H9 (cell line): ENCODE measurements around the gene FAM3D. TPM values are rescaled to one million over a fixed set of nuclear protein-coding genes. Genes with fewer than 3 reads are reported as not detected.

Experiments
- DNase-seq: peaks from one replicate; pipeline ENCODE4 v3.0.0-alpha.2; 2017
- H2AFZ ChIP-seq: one replicate; pipeline ENCODE4 v1.6.1; 2013; ENCODE audit warnings: mild to moderate bottlenecking, low read length, control low read depth, moderate library complexity
- H2AK5ac ChIP-seq: 2 replicates; pipeline ENCODE4 v1.6.1; 2013; ENCODE audit warnings: low read length, control low read depth, mixed read lengths; ENCODE audit not compliant: insufficient read length
- H2BK120ac ChIP-seq: one replicate; pipeline ENCODE4 v1.6.1; 2013; ENCODE audit warnings: low read depth, mild to moderate bottlenecking, low read length, control low read depth, inconsistent platforms; ENCODE audit not compliant: poor library complexity, severe bottlenecking
- H2BK12ac ChIP-seq: 2 replicates; pipeline ENCODE4 v1.6.1; 2013; ENCODE audit warnings: low read length, control low read depth, mixed read lengths, low read depth; ENCODE audit not compliant: insufficient read length
- H2BK15ac ChIP-seq: 2 replicates; pipeline ENCODE4 v1.6.1; 2013; ENCODE audit warnings: low read depth, low read length, control low read depth
- H2BK20ac ChIP-seq: one replicate; pipeline ENCODE4 v1.6.1; 2013; ENCODE audit warnings: low read depth, mild to moderate bottlenecking, low read length, control low read depth, inconsistent platforms; ENCODE audit not compliant: poor library complexity, severe bottlenecking
- H2BK5ac ChIP-seq: 2 replicates; pipeline ENCODE4 v1.6.1; 2013; ENCODE audit warnings: low read length, control low read depth, mixed read lengths; ENCODE audit not compliant: insufficient read length
- H3K14ac ChIP-seq: 2 replicates; pipeline ENCODE4 v1.6.1; 2013; ENCODE audit warnings: low read length, control low read depth; ENCODE audit not compliant: insufficient read depth
- H3K18ac ChIP-seq: 2 replicates; pipeline ENCODE4 v1.6.1; 2013; ENCODE audit warnings: low read depth, mild to moderate bottlenecking, mixed read lengths, low read length, control low read depth; ENCODE audit not compliant: insufficient read length
- H3K23ac ChIP-seq: 2 replicates; pipeline ENCODE4 v1.6.1; 2013; ENCODE audit warnings: low read length, control low read depth, mixed read lengths, low read depth; ENCODE audit not compliant: insufficient read length
- H3K23me2 ChIP-seq: 2 replicates; pipeline ENCODE4 v1.6.1; 2013; ENCODE audit warnings: low read depth, mild to moderate bottlenecking, mixed read lengths, low read length, control low read depth; ENCODE audit not compliant: insufficient read length, poor library complexity, severe bottlenecking
- H3K27ac ChIP-seq: 2 replicates; pipeline ENCODE4 v1.5.1; 2013; ENCODE audit warnings: low read length, control low read depth, mixed read lengths, low read depth; ENCODE audit not compliant: insufficient read length
- H3K27me3 ChIP-seq: 2 replicates; pipeline ENCODE4 v1.6.1; 2013; ENCODE audit warnings: low read length, control low read depth, inconsistent platforms; ENCODE audit not compliant: insufficient read depth
- H3K4ac ChIP-seq: 2 replicates; pipeline ENCODE4 v1.6.1; 2013; ENCODE audit warnings: low read depth, mild to moderate bottlenecking, control low read depth, inconsistent platforms, low read length, moderate library complexity
- H3K4me1 ChIP-seq: 2 replicates; pipeline ENCODE4 v1.6.1; 2013; ENCODE audit warnings: low read length, control low read depth, inconsistent platforms; ENCODE audit not compliant: insufficient read depth
- H3K4me2 ChIP-seq: 2 replicates; pipeline ENCODE4 v1.6.1; 2013; ENCODE audit warnings: low read length, control low read depth, mixed read lengths; ENCODE audit not compliant: insufficient read length, insufficient read depth
- H3K56ac ChIP-seq: 2 replicates; pipeline ENCODE4 v1.6.1; 2013; ENCODE audit warnings: low read depth, mild to moderate bottlenecking, mixed read lengths, low read length, control low read depth; ENCODE audit not compliant: insufficient read length
- H3K79me1 ChIP-seq: 2 replicates; pipeline ENCODE4 v1.6.1; 2013; ENCODE audit warnings: low read depth, mild to moderate bottlenecking, moderate library complexity, low read length, control low read depth, inconsistent platforms; ENCODE audit not compliant: insufficient read depth, poor library complexity, severe bottlenecking
- H3K79me2 ChIP-seq: 2 replicates; pipeline ENCODE4 v1.6.1; 2013; ENCODE audit warnings: low read length, control low read depth, inconsistent platforms; ENCODE audit not compliant: insufficient read depth
- H3K9ac ChIP-seq: 2 replicates; pipeline ENCODE4 v1.6.1; 2013; ENCODE audit warnings: low read length, control low read depth, mixed read lengths; ENCODE audit not compliant: insufficient read length; ENCODE audit errors: extremely low read depth
- H3K9me3 ChIP-seq: one replicate; pipeline ENCODE4 v1.6.1; 2013; ENCODE audit warnings: low read depth, low read length, inconsistent platforms; ENCODE audit not compliant: control insufficient read depth
- H3T11ph ChIP-seq: one replicate; pipeline ENCODE4 v1.6.1; 2013; ENCODE audit warnings: mild to moderate bottlenecking, low read length, control low read depth, inconsistent platforms
- H4K20me1 ChIP-seq: one replicate; pipeline ENCODE4 v1.6.1; 2013; ENCODE audit not compliant: control insufficient read depth, insufficient read length, insufficient read depth
- H4K5ac ChIP-seq: 2 replicates; pipeline ENCODE4 v1.6.1; 2013; ENCODE audit warnings: low read depth, mild to moderate bottlenecking, mixed read lengths, low read length, control low read depth; ENCODE audit not compliant: insufficient read length
- H4K8ac ChIP-seq: replicated peaks from 2 replicates; pipeline ENCODE4 v1.6.1; 2013; ENCODE audit warnings: low read length, control low read depth, mixed read lengths, low read depth; ENCODE audit not compliant: insufficient read length
- H4K91ac ChIP-seq: 2 replicates; pipeline ENCODE4 v1.6.1; 2013; ENCODE audit warnings: low read depth, mild to moderate bottlenecking, moderate library complexity, mixed read lengths, low read length, control low read depth; ENCODE audit not compliant: insufficient read length
- H3K27ac Mint-ChIP-seq, 3 experiments: 2 replicates in 2 of 3; 3 replicates in 1 of 3; pipeline ENCODE4 v1.8.0; 2020 to 2021; ENCODE audit warnings: mixed read lengths in 3 of 3, mild to moderate bottlenecking in 1 of 3, moderate library complexity in 1 of 3
- H3K27me3 Mint-ChIP-seq: 2 replicates; pipeline ENCODE4 v1.8.0; 2021; ENCODE audit warnings: low read depth, mild to moderate bottlenecking, moderate library complexity, mixed read lengths
- H3K36me3 Mint-ChIP-seq, 3 experiments: 2 replicates in 2 of 3; 3 replicates in 1 of 3; pipeline ENCODE4 v1.8.0; 2020 to 2021; ENCODE audit warnings: low read depth in 3 of 3, mixed read lengths in 3 of 3; ENCODE audit not compliant: insufficient read depth in 1 of 3
- H3K4me1 Mint-ChIP-seq, 2 experiments: 2 replicates each; pipeline ENCODE4 v1.8.0; 2020; ENCODE audit warnings: mixed read lengths in 2 of 2
- H3K4me3 Mint-ChIP-seq, 2 experiments: 2 replicates in 1 of 2; 3 replicates in 1 of 2; pipeline ENCODE4 v1.8.0; 2020 to 2021; ENCODE audit warnings: mild to moderate bottlenecking in 2 of 2, mixed read lengths in 2 of 2, moderate library complexity in 1 of 2
- H3K9me3 Mint-ChIP-seq, 2 experiments: 2 replicates in 1 of 2; 3 replicates in 1 of 2; pipeline ENCODE4 v1.8.0; 2020; ENCODE audit warnings: mild to moderate bottlenecking in 2 of 2, mixed read lengths in 2 of 2, moderate library complexity in 1 of 2
- CTCF ChIP-seq: fragments of 200-600 bp; sonication (generic); conservative IDR thresholded peaks from 3 replicates; pipeline ENCODE4 v1.8.0; 2021; ENCODE audit warnings: antibody characterized with exemption, mild to moderate bottlenecking
- WGBS: extraction: QIAGEN DNeasy Blood & Tissue Kit; methylation state at CpG from one replicate; pipeline ENCODE4 v1.1.7; 2013; ENCODE audit warnings: missing lambda C conversion rate, low lambda C conversion rate, mixed read lengths; ENCODE audit not compliant: insufficient read length; ENCODE audit errors: extremely low coverage; 5-methylcytosine and 5-hydroxymethylcytosine counted together
- total RNA-seq: library from RNA; stranded (reverse); gene quantifications from 2 replicates; pipeline ENCODE4 v1.2.1, GENCODE V29; 2021

The FAM3D gene
- total RNA-seq, 1 experiment from 2014 or later: not detected

GRCh38 chr3:58628823-58629562, 37.6 kb downstream of the FAM3D start:
- Histone ChIP-seq H2BK120ac (no peak overlapping the region), H3K79me1 (no peaks in the 10 kb centered on the region), H3K27me3 (no peaks in the 10 kb centered on the region; the same call in 1 of the 2 replicates), H3K14ac (no peak overlapping the region), H2AFZ (no peak overlapping the region), H4K5ac (no peak overlapping the region), H4K20me1 (no peaks in the 10 kb centered on the region), H2BK15ac (no peak overlapping the region), H3K27ac (no peak overlapping the region), H3K79me2 (no peaks in the 10 kb centered on the region), H3T11ph (no peak overlapping the region), H4K91ac (no peak overlapping the region), H3K18ac (no peak overlapping the region), H3K4me2 (no peak overlapping the region), H3K9me3 (no peaks in the 10 kb centered on the region), H4K8ac (no peak overlapping the region), H3K4me1 (no peaks in the 10 kb centered on the region), H3K56ac (no peak overlapping the region), H2BK5ac (no peak overlapping the region), H2BK12ac (no peak overlapping the region), H2AK5ac (no peak overlapping the region), H3K23ac (no peak overlapping the region), H3K4ac (no peak overlapping the region), H3K23me2 (no peaks in the 10 kb centered on the region), H2BK20ac (no peak overlapping the region), H3K9ac (no peak overlapping the region)
- Mint-ChIP-seq H3K9me3 (no peaks in the 10 kb centered on the region), H3K4me3 (no peak overlapping the region), H3K36me3 (no peaks in the 10 kb centered on the region), H3K27me3 (peaks cover 42% of the 10 kb centered on the region), H3K27ac (no peak overlapping the region), H3K4me1 (peaks cover 0 to 4% of the 10 kb centered on the region in 2 experiments; a peak in 1 of 4 replicates)
- no peak for DNase-seq
- no CpG with 5 or more reads among the region's 13 CpGs for WGBS
- no peak for TF ChIP-seq CTCF
